Measurements from ENCODE around the gene AMMECR1L.

GRCh38 chr2:127814677-127815076 is 71.1 kb downstream of the AMMECR1L start:
- TF ChIP-seq GATA2 (IDR thresholded peaks at IDR 0.05; ENCODE audit: low read depth, low read length) (no peak), GATA3 (IDR thresholded peaks at IDR 0.05; ENCODE audit: low read depth, low read length) (no peak)

All from SH-SY5Y (cell line).